ENCODE results near the gene BTBD3.

BTBD3 gene

GRCh38 chr20:11918391-11918845 lies 725 bp downstream of the BTBD3 start:
- no peak for DNase-seq

GRCh38 chr20:11918981-11919380 lies 1.3 kb downstream of the BTBD3 start:
- no peak for DNase-seq

GRCh38 chr20:11919581-11919980 lies 1.9 kb downstream of the BTBD3 start:
- no peak for DNase-seq

GRCh38 chr20:11920083-11920482 lies 2.4 kb downstream of the BTBD3 start:
- DNase-seq, result no peak

- DNase-seq, result no peak
Measured at GRCh38 chr20:11921321-11921720, 3.6 kb downstream of the BTBD3 start.

GRCh38 chr20:11922561-11922960 lies 4.9 kb downstream of the BTBD3 start:
- DNase-seq, result no peak

- DNase-seq, result no peak
Measured at GRCh38 chr20:11924923-11925322, 7.2 kb downstream of the BTBD3 start.

GRCh38 chr20:11926292-11926998 lies 8.8 kb downstream of the BTBD3 start:
- no peak for DNase-seq

GRCh38 chr20:11929947-11930346 lies 12.3 kb downstream of the BTBD3 start:
- no peak for DNase-seq

- DNase-seq, result no peak
Measured at GRCh38 chr20:11935212-11936154, 17.8 kb downstream of the BTBD3 start.

GRCh38 chr20:11936157-11936556 lies 18.5 kb downstream of the BTBD3 start:
- DNase-seq, result no peak

GRCh38 chr20:11937230-11937629 lies 19.5 kb downstream of the BTBD3 start:
- DNase-seq, result no peak

- DNase-seq, result no peak
Measured at GRCh38 chr20:11941593-11942246, 24.0 kb downstream of the BTBD3 start.

GRCh38 chr20:11943778-11944177 lies 26.1 kb downstream of the BTBD3 start:
- DNase-seq, result no peak

GRCh38 chr20:11948806-11949205 lies 31.1 kb downstream of the BTBD3 start:
- DNase-seq, result no peak

GRCh38 chr20:11949711-11950110 lies 32.0 kb downstream of the BTBD3 start:
- no peak for DNase-seq

GRCh38 chr20:11951696-11952095 lies 34.0 kb downstream of the BTBD3 start:
- no peak for DNase-seq

GRCh38 chr20:11952639-11953038 lies 34.9 kb downstream of the BTBD3 start:
- DNase-seq, result no peak

GRCh38 chr20:11957911-11958310 lies 40.2 kb downstream of the BTBD3 start:
- no peak for DNase-seq

GRCh38 chr20:11958855-11959254 lies 41.2 kb downstream of the BTBD3 start:
- DNase-seq, result no peak

GRCh38 chr20:11965602-11966001 lies 47.9 kb downstream of the BTBD3 start:
- no peak for DNase-seq

GRCh38 chr20:11966186-11966585 lies 48.5 kb downstream of the BTBD3 start:
- no peak for DNase-seq

- no peak for DNase-seq
Measured at GRCh38 chr20:11970243-11970836, 52.6 kb downstream of the BTBD3 start.

All from activated gamma-delta T cell treated with Interleukin-2 at 50 U/mL for 16 hours (primary cell).